DND-41 (cell line): Measurements from ENCODE around the gene BMS1.

Source experiments
- EZH2 ChIP-seq: IDR thresholded peaks from 3 replicates; pipeline ENCODE4 v1.6.1; 2012; ENCODE audit warnings: borderline replicate concordance, low read depth, mild to moderate bottlenecking, moderate library complexity, low read length, inconsistent platforms; ENCODE audit not compliant: severe bottlenecking
- TF ChIP-seq, protein P1 (sequence below): IDR thresholded peaks from 2 replicates; pipeline ENCODE4 v1.5.1; 2012; ENCODE audit warnings: borderline replicate concordance, low read length, moderate library complexity, mild to moderate bottlenecking; ENCODE audit not compliant: poor library complexity, severe bottlenecking; ENCODE audit errors: extremely low read depth

DNA sequence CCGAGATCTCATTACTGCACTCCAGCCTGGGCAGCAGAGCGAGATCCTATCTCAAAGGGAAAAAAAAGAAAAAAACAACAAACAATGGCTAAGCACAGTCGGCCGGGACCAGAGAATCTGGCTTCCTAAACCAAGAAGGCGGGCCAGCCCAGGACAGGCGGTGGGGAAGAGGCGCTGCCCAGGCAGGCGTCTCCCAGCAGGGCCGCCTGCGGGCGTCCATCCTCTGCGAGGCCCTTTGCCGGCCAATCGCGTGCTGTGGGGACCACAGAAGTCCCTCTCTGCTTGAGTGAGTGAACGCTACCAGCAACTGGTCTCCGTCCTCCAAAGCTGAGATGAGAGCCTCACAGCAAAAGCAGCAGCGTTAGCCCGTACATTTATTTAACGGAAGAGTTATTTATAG, 14.7 kb upstream of the BMS1 start:
- TF ChIP-seq, protein P1, sequence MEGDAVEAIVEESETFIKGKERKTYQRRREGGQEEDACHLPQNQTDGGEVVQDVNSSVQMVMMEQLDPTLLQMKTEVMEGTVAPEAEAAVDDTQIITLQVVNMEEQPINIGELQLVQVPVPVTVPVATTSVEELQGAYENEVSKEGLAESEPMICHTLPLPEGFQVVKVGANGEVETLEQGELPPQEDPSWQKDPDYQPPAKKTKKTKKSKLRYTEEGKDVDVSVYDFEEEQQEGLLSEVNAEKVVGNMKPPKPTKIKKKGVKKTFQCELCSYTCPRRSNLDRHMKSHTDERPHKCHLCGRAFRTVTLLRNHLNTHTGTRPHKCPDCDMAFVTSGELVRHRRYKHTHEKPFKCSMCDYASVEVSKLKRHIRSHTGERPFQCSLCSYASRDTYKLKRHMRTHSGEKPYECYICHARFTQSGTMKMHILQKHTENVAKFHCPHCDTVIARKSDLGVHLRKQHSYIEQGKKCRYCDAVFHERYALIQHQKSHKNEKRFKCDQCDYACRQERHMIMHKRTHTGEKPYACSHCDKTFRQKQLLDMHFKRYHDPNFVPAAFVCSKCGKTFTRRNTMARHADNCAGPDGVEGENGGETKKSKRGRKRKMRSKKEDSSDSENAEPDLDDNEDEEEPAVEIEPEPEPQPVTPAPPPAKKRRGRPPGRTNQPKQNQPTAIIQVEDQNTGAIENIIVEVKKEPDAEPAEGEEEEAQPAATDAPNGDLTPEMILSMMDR, result no peak
- TF ChIP-seq EZH2, result no peak
